GM18519 (cell line): Measurements from ENCODE around the gene NCR3LG1.

Experiments used
- ATAC-seq: cut with Tn5 transposase; IDR thresholded peaks from one replicate; pipeline ENCODE4 v1.9.1; 2021; ENCODE audit warnings: mild to moderate bottlenecking, moderate library complexity; ENCODE audit not compliant: unreplicated experiment, low FRiP score

The NCR3LG1 gene

DNA sequence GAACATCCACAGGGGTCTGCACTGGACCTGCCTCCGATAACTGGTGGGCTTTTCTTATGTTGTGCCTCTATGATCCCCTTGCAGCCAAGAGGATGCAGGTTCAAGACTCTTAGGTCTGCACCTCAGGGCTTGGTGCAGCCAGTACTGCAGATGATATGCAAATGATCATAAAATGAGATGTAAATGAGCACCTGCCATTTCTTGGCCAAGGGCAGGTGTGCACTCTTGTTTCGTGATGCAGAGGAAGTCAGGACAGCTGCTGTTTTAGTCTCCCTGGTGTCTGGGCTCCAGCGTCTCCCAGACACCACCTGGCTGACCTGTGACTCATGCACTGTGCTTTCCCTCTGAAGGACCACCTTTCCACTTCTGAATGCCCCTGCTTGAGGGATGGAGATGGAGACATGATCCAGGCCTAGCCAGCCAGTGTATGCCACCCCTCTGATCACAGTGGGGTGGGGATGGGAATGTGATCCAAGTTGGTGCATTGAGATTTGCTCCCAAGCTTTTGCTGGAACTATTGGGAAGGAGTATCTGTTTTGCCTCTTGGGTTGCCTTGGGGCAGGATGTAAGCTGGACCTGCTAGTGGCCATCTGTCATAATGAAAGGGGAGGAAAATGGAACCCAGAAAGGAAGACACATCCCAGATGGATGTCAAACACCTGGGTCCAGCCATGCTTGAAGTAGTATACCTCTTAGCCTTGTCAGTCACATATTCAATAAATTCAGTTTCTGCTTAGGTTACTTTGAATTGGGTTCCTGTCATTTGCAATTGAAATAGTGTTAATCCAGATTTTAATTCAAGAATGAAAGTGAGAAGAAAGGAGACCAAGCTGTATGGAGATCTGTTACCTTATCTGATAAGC lies 40.1 kb downstream of the NCR3LG1 start:
- ATAC-seq, result no peak

DNA sequence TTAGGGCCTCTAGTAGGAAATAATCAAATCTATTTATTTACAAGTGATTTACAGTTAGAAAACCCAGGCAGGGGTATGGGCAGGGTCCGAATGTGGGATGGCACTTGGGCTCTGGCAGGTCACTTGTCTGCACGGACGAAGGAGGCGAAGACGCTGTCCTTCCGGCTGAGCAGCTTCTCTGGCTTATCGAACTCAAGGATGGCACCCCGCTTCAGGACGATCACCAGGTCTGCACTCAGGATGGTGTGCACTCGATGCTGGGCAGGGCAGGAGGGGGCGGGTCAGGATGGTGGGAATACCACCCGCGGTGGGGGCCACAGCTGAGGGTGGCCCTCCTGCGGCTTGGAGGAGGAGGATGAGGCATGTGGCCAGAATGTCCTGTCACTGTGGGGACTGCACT lies 41.3 kb downstream of the NCR3LG1 start:
- ATAC-seq, result no peak

DNA sequence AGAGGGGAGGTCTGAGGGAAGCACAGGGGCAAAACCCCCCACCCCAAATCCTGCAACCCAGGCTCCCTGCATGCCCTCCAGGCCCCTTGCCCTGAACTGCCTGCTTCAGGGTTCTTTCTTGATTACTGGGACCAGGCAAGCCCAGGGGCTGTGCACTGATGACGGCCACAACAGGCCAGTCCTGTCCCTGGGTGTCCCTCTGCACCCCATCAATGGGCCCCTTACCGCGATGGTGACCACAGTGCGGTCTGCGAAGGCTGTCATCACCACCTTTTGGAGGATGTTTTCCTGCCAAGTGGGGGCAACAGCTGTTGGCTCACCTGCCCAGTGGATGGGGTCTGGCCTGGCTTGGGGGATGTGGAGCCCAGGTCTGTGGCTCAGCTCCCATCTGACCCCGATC lies 41.9 kb downstream of the NCR3LG1 start:
- no peak for ATAC-seq

DNA sequence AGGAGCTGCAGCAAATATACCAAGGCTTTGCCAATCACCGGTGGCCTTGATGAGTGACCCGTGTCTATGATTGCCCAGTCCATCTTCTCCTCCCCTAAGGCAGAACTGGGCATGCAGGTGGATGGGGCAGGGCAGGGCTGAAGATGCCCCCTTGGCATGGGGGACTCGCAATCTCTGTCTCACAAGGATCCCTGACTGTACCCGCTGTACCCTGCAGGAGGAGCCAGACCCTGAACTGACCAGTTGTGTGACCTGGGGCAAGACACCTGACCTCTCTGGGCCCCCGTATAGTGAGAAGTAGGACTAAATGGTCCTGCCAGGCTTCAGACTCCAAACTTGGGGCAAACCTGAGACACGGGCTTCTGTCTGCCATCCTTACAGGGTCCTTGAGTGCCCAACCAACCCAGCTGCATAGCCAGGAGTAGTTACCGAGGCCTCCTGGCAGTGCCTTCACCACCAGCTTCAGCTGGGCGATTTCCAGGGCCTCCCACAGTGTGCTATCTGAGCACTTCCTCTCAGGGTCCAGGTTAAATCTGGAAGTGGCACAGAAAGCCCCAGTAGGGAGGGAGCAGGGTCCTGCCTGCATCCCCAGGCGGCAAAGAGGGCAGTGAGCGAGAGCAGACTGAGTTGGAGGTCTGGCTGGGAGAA lies 43.3 kb downstream of the NCR3LG1 start:
- ATAC-seq, result no peak

DNA sequence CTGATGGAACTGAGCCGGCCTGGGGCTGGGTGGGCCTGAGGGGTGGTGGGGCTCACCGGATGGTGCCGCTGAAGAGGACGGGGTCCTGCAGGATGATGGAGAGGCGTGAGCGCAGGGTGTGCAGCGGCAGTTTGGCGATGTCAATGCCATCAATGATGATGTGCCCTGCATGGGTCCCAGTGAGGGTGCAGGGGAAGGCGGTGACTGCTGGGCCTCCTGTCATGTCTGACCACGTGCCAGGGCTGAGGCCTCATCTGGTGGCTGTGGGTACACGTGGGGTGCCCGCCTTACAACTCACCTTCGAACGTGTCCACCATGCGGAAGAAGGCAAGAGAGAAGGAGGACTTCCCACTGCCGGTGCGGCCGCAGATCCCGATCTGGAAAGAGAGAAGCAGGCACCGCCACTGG lies 44.0 kb downstream of the NCR3LG1 start:
- no peak for ATAC-seq

DNA sequence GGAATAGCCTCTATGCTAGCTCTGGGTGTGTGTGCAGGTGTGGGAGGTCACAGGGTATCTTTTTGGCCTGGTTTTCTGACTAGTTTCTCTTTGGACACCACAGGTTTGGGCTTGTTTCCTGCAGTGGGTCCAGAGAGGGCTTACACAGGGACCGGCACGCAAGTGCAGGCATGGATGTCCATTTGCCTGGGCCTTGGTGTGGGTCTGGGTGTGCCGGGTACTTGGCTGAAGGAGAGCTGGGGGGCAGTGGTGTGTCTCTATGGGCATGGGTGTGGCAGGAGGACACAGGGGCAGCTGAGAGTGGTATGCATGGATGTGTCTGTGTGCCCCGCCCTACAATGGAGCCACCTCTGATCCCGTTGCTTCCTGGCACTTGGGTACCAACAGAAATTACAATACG lies 44.4 kb downstream of the NCR3LG1 start:
- no peak for ATAC-seq

DNA sequence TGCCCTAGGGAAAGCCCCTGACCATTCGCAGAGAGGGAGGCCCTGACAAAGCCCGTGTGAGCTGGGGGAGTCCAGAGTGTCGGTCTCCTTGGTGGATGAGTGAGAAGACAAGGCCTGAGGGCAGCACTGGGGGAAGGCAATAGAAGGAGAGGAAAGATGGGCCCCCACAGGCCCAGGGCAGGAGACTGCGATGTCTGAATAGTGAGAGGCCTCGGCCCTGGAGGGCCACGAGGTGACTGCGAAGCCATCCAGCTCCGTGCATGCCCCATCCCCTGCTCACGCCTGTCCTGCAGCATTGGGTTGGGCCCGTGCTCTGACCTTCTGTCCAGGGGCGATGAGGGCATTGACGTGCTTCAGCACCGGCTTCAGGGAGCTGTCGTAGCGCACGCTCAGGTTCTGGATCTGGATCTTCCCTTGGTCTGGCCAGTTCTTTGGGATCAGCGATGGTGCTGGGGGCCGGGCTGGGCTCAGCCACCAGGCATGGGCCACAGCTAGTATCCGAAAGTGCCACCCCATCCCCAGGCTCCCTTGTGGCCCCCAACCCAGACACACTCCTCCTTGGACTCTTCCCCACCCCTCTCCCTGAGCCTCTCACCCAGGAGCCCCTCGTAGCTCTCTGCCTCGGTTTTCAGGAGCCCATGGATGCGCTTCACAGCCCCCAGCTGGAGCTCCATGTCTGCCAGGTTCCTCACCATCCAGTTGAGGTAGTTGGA lies 45.2 kb downstream of the NCR3LG1 start:
- no peak for ATAC-seq

DNA sequence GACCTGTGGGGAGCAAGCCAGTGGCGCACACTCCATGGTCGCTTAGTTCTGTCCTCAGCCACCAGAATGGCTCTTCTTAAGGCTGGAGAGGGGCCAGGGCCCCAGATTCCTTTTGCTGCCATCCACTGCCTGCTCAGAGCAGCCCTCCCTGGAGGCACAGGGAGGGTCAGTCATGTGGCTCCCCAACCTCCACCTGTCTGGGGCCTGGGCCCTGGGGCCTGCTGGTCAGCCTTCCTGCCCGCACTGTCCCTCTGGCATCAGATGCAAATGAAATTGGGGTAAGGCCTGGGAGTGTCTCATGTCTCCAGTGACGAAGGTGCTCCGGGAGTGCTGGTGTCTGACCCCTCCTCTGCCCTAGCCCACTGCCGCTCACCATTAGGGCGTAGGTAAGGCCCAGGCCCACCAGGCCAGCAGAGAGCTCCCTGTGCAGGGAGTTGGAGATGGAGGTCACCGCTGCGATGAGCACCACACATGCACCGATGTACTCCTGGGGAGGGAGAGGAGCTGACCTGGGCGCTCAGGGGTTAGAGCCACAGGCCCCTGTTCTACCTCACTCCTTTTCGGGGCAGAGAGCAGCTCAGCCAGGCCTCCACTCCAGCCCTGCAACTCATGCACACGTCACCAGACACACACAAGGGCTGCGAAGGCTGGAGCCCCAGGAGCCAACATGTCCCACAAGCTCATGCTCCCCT lies 45.9 kb downstream of the NCR3LG1 start:
- no peak for ATAC-seq

DNA sequence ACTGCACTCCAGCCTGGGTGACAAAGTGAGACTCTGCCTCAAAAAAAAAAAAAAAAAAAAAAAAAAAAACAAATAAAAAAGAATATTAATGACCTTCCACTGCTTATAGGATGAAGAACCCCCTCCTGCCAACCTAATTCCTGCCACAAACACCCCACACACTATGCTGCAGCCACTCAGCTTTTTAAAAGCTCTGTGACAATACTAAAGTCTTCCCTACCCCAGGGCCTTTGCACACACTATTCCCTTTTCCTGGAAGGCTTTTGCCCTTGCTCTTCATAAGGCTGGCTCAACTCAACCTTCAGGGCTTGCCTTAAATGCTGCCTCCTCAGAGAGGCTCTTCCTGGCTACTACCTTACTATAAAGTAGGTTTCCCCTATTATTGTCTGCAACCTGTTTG lies 47.6 kb downstream of the NCR3LG1 start:
- ATAC-seq, result no peak

DNA sequence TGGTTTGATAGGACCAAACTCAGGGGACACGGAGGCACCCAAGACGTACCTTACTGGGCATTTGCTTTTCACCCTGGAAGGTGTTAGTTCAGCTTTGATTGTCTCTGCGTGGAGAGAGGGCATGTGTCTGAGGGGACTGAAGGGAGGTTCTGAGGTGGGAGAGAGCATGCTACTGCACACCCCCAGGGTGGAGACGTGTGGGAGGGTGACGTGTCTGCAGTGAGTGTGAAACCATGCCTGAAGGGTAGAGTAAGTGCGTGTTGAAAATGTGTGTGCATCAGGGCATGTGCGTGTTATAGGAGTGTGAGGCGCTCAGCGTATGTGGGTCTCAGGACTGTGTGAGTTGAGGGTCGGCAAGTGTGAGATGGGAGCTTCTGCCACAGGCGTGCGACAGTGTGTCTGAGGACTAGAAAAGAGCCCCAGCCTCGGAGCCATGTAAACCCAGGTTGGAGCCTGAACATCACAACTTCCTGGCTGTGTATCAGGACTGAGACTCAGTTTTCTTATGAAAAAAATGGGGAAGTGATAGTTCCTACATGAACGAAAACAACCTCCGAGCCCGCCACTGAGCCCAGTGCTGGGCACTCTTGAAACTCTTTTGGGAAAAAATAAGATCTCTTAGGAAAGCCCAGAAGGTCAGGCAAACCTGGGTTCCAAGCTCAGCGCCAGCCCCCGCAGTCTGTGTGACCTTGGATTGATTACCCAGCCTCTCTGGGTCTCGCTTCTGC lies 48.6 kb downstream of the NCR3LG1 start:
- ATAC-seq, result no peak

DNA sequence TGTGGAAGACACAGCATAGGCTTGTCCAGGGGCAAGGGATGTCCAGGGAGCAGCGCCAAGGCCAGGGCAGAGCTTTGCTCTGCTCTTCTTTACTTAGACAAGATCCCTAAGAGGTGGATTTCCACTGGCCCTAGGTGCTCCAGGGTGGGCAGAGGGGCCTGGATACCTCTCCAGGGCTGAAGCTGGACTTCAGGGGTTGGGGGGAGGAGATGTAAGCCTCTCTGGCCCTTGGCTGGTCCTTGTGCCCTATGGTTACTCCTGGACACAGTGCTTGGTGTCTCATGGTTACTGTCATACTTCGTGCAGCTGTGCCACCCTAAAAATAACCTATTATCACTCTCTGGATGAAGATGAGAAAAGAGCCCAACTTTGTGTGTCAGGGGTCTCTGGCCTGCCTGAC lies 49.7 kb downstream of the NCR3LG1 start:
- ATAC-seq, result no peak

DNA sequence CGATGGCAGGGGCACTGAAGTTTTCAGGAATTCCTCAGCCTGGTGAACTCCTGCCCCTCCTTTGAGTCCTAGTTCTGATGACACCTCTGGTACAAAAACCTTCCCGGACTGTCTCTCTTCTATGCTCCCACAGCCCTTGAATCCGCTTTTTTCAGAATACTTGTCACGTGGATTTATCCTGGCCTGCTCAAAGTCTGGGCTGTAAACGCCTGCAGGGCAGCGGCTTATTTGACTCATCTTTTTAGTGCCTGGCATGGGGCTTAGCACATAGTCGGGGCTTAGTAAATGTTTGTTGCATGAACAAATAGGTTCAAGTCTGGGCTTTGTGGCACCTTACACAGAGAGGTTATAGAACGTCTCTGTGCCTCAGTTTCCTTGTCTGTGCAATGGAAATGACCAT lies 50.2 kb downstream of the NCR3LG1 start:
- no peak for ATAC-seq

DNA sequence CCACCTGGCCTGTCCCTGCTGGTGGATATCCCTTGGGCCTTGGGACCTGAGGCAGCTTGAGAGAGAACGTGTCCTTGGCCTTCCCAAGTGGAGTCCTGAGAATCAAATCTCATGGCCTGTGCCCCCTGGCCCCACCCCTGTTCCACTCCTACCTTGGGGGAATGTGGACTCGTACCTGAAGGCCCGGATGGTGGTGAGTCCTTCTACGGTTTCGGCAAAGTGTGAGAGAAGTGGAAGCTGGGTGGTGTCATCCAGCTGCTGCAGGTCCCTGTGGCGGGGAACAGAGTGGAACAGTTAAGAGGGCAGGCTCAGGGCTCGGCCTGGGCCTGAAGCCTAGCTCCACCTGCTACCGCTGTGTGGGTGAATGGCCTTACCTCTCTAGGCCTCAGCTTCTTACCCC lies 50.9 kb downstream of the NCR3LG1 start:
- ATAC-seq, result no peak

DNA sequence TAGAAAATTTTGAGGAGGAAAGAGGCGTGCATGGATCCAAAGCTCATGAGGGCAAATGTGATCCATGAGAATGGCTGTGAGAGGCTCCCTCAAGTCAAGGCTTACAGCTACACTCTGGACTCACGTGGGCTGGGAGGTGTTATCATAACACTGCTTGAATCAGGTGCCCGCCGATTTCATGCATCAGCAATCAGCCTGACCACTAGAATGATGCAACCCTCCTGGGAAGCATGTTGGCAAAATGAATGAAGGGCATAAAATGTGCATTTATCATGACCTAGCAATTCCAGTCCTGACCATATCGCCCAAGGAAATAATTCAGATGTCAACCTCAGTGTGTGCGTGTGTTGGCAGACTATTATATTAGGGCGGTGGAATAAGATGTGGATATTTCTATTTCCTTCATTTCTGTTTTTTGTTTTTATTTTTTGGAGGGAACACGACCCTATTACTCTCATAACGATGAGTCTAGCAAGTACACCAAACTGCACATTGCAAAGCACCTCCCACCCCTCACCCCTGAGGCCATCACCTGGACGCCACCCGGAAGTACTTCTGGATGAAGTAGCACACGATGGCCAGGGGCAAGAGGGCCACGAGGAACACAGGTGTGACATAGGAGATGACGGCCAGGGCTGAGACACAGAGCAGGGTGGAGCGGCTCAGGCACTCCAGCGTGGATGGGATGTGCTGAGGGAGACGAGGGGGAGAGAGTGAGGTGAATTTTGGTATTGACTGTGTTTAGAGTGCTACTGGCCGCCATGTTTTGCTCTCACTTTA lies 52.6 kb downstream of the NCR3LG1 start:
- ATAC-seq, result no peak

DNA sequence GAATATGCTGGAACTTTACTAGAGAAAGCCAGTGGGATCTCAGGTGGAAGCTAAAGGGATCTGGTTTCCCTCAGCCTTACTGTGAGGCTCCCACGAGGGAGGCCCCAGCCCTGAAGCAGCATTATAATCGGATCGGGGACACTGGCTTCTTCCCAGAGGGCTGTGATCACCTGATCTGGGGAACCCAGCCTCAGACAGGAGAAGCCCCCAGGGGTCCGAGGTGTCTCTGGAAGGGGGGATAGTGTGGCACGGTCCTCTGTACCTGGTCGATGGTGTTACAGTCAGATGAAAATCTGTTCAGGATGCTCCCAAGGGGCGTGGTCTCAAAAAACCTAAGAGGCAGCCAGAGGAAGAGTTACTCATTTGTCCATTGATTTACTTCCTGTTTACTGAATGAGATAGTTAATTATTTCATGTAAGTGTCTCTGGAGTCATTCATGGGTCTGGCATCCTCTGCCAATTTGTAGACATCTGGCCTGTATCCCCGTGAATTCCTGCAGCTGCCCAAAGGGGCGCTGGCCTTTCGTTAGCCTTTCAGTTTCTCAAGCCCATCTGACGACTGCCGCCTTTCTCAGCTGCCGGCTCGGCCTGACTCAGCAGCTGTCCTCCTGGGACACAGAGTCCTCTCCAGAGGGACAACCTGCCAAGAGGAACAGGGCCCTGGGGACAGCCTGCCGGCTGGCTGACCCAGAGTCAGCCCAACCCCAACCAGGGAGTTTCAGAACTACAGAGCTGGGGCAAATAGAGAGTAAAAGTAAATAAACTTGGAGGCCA lies 53.8 kb downstream of the NCR3LG1 start:
- no peak for ATAC-seq

DNA sequence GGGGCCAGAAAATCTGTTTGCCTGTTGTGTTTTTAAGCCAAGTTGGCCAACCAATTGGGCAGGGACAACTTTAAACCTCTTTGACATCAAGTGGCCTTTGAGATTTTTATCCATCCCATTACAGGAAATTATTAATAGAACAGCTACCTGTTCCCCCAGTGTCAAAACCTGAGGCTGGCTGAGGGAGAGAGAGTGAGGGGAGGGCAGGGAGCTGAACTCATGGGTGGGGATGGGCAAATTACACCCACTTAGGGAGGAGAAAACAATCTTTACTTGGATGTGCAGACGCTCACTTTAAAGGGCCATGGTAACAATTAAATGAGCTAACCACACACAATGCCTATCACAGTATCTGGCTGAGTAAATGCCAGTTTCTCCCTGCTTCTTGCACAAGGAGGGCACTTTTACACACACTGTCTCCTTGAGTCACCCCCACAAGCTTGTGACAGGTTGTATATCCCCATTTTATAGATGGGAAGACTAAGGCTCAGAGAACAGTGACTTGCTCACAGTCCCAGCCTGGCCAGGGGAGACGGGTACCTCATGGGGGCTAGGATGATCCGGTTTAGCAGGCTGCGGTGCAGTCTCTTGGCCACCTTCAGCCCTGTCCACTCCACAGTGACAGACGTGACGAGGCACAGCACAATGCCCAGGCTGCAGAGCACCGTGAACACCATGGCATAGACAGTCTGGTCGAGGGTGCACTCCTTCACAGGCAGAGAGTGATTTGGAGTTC lies 54.6 kb downstream of the NCR3LG1 start:
- no peak for ATAC-seq

DNA sequence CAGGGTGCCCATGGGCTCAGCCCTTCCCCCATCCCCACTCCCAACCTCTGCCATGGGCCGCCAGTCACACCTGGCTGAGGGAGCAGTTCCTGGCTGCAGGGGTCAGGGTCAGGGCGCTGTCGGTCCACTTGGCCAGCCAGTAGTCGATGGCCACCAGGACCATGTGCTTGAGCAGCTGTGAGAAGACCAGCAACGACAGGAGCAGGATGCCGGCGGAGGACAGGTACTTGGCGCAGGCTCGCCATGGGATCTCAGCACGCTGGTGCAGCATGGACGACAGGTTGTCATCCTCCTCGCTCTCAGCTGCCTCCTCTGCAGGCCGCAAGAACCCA lies 55.2 kb downstream of the NCR3LG1 start:
- no peak for ATAC-seq

DNA sequence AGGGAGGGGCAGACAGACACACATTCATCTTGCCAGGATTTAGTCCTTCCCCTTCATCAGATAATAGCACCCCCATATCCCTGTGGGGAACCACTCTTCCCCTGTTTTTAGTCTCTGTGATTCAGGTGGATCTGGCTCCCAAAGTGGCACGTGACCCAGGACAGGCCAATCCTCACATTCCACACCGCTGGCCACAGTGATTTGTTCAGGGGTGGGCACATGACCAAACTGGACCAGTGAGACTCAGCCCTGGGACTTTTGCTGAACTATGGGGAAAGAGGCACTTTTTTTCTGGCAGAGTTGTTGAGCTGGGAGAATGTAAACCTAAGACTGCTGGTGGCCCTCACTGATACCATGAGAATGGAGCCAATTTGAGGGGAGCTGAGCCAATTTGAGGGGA lies 56.0 kb downstream of the NCR3LG1 start:
- ATAC-seq, result no peak
